K562 (cell line): ENCODE data around the gene AGPAT4.

ENCODE experiments used
- CTCF ChIP-seq, 3 experiments: IDR thresholded peaks in 2 of 3; conservative IDR thresholded peaks in 1 of 3; 2 replicates each; pipeline ENCODE4 v1.5.1; 2011 to 2012; ENCODE audit warnings: low read length in 3 of 3, mild to moderate bottlenecking in 3 of 3, control low read depth in 2 of 3, improper control_type of control experiment in 1 of 3, inconsistent platforms in 1 of 3, low read depth in 1 of 3, mixed read lengths in 1 of 3, moderate library complexity in 1 of 3; ENCODE audit not compliant: insufficient read depth in 2 of 3
- FOXA1 ChIP-seq: fragments of 450-650 bp; IDR thresholded peaks from 2 replicates; pipeline ENCODE4 v1.6.1; 2016; ENCODE audit warnings: mild to moderate bottlenecking, borderline replicate concordance
- MAZ ChIP-seq, 2 experiments: fragments of 450-650 bp in 1 of 2; sonication (generic) in 1 of 2; formaldehyde crosslinking; IDR thresholded peaks in 1 of 2; conservative IDR thresholded peaks in 1 of 2; 2 replicates each; pipeline versions ENCODE4 v1.4.0 to v1.5.0; 2020; ENCODE audit warnings: mild to moderate bottlenecking in 1 of 2, missing genetic modification reagents in 1 of 2
- NFATC3 ChIP-seq: fragments of 450-650 bp; IDR thresholded peaks from 2 replicates; pipeline ENCODE4 v1.6.1; 2017; ENCODE audit warnings: mild to moderate bottlenecking
- TF ChIP-seq, protein P1 (sequence below), 2 experiments: fragments of 450-650 bp in 1 of 2; IDR thresholded peaks; 2 replicates each; pipeline ENCODE4 v1.6.1; 2011 to 2017; ENCODE audit warnings: low read depth in 2 of 2, antibody characterized with exemption in 1 of 2, borderline replicate concordance in 1 of 2, low read length in 1 of 2, mild to moderate bottlenecking in 1 of 2, mixed read lengths in 1 of 2; ENCODE audit not compliant: control insufficient read depth in 1 of 2
- TF ChIP-seq, protein P2 (sequence below): sonication (generic); formaldehyde crosslinking; IDR thresholded peaks from 2 replicates; pipeline ENCODE4 v1.8.1; 2022; ENCODE audit warnings: missing genetic modification reagents

DNA sequence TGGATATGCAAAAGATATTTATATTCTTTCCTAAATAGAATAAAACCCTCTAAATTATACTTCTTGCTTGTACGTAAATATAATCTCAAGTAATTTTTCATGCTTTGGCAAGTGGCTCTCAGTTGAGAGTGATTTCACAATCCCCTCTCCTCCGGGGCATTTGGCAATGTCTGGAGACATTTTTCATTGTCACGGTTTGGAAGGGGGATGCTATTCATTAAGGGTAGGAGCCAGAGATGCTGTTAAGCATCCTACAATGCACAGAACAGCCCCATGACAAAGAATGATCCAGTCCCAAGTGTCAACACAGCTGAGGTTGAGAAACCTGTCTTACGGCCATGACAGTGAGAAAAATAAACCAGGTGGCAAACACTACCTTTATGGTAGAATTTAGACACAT is 75.7 kb downstream of the AGPAT4 start:
- TF ChIP-seq MAZ (CRISPR knock-in tag; conservative IDR thresholded peaks at IDR 0.05 in 1 of 2, IDR thresholded peaks at IDR 0.05 in 1 of 2): no peak
- no peak for TF ChIP-seq CTCF (IDR thresholded peaks at IDR 0.05 in 2 of 3, conservative IDR thresholded peaks at IDR 0.05 in 1 of 3; ENCODE audit: insufficient read depth in 2 of 3, low read depth in 1 of 3, low read length in 3 of 3)
- TF ChIP-seq FOXA1: no peak
- TF ChIP-seq NFATC3: no peak
- TF ChIP-seq, protein P1, sequence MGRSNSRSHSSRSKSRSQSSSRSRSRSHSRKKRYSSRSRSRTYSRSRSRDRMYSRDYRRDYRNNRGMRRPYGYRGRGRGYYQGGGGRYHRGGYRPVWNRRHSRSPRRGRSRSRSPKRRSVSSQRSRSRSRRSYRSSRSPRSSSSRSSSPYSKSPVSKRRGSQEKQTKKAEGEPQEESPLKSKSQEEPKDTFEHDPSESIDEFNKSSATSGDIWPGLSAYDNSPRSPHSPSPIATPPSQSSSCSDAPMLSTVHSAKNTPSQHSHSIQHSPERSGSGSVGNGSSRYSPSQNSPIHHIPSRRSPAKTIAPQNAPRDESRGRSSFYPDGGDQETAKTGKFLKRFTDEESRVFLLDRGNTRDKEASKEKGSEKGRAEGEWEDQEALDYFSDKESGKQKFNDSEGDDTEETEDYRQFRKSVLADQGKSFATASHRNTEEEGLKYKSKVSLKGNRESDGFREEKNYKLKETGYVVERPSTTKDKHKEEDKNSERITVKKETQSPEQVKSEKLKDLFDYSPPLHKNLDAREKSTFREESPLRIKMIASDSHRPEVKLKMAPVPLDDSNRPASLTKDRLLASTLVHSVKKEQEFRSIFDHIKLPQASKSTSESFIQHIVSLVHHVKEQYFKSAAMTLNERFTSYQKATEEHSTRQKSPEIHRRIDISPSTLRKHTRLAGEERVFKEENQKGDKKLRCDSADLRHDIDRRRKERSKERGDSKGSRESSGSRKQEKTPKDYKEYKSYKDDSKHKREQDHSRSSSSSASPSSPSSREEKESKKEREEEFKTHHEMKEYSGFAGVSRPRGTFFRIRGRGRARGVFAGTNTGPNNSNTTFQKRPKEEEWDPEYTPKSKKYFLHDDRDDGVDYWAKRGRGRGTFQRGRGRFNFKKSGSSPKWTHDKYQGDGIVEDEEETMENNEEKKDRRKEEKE (IDR thresholded peaks at IDR 0.05; ENCODE audit: borderline replicate concordance in 1 of 2, control insufficient read depth in 1 of 2, low read depth in 2 of 2, low read length in 1 of 2): no peak
- TF ChIP-seq, protein P2, sequence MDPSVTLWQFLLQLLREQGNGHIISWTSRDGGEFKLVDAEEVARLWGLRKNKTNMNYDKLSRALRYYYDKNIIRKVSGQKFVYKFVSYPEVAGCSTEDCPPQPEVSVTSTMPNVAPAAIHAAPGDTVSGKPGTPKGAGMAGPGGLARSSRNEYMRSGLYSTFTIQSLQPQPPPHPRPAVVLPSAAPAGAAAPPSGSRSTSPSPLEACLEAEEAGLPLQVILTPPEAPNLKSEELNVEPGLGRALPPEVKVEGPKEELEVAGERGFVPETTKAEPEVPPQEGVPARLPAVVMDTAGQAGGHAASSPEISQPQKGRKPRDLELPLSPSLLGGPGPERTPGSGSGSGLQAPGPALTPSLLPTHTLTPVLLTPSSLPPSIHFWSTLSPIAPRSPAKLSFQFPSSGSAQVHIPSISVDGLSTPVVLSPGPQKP: no peak
